Transverse colon (tissue), 4 donors: ENCODE measurements around the gene SLC26A6. TPM values are rescaled to one million over a fixed set of nuclear protein-coding genes. Genes with fewer than 3 reads are reported as not detected.
A peak's percentile ranks its signal among the peaks of the same experiment; 100 is the strongest.

Source experiments
- DNase-seq: peaks from one replicate; pipeline ENCODE4 v3.0.0-alpha.2; 2019
- H3K27ac ChIP-seq, 4 donors: fragments of 200-600 bp; sonication (generic); 2 replicates each; pipeline ENCODE4 v1.5.1; 2016 to 2018; ENCODE audit warnings: inconsistent platforms in 4 of 4
- H3K27me3 ChIP-seq: fragments of 200-600 bp; sonication (generic); 2 replicates; pipeline ENCODE4 v1.5.1; 2017; ENCODE audit warnings: inconsistent platforms
- H3K36me3 ChIP-seq, 4 donors: fragments of 200-600 bp; sonication (generic); 2 replicates each; pipeline ENCODE4 v1.5.1; 2017 to 2019; ENCODE audit warnings: inconsistent platforms in 4 of 4
- H3K4me1 ChIP-seq, 4 donors: fragments of 200-600 bp; sonication (generic); 2 replicates each; pipeline ENCODE4 v1.5.1; 2017 to 2020; ENCODE audit warnings: inconsistent platforms in 4 of 4
- H3K4me3 ChIP-seq, 4 donors: fragments of 200-600 bp; sonication (generic); 1 replicate in 1 of 4; 2 replicates in 3 of 4; pipeline versions ENCODE4 v1.5.1 to v1.6.1; 2017 to 2019; ENCODE audit warnings: inconsistent platforms in 4 of 4
- H3K9me3 ChIP-seq, 2 donors: fragments of 200-600 bp; sonication (generic); 2 replicates each; pipeline ENCODE4 v1.5.1; 2017 to 2019; ENCODE audit warnings: inconsistent platforms in 2 of 2
- CTCF ChIP-seq, 5 experiments: fragments of 200-600 bp in 3 of 5; fragments of 450-650 bp in 2 of 5; sonication (generic) in 3 of 5; IDR thresholded peaks; 1 replicate in 2 of 5; 2 replicates in 3 of 5; pipeline ENCODE4 v1.5.1; 2016 to 2017; ENCODE audit warnings: antibody characterized with exemption in 5 of 5, inconsistent platforms in 3 of 5, mild to moderate bottlenecking in 2 of 5, moderate library complexity in 1 of 5
- EP300 ChIP-seq: sonication (generic); formaldehyde crosslinking; IDR thresholded peaks from one replicate; pipeline ENCODE4 v1.6.1; 2017; ENCODE audit warnings: antibody characterized with exemption, low read depth
- POLR2A ChIP-seq: fragments of 450-650 bp; IDR thresholded peaks from one replicate; pipeline ENCODE4 v1.6.1; 2016; ENCODE audit warnings: antibody characterized with exemption, mild to moderate bottlenecking, moderate library complexity
- POLR2AphosphoS5 ChIP-seq, 3 donors: sonication (generic); formaldehyde crosslinking; IDR thresholded peaks; one replicate each; pipeline ENCODE4 v1.6.1; 2016; ENCODE audit warnings: antibody characterized with exemption in 3 of 3
- WGBS, 2 donors: methylation state at CpG; one replicate each; pipeline ENCODE4 v1.1.5; 2018; ENCODE audit warnings: low coverage in 1 of 2; 5-methylcytosine and 5-hydroxymethylcytosine counted together
- in situ Hi-C, 4 donors: fragments of 200-750 bp; cut with MboI; loops; one replicate each; pipeline versions ENCODE4 v1.15.0 to v1.15.1; 2017; ENCODE audit warnings: low sequenced_read_pairs in 3 of 4, low pct_ligation_motif_present in 1 of 4, low pct_unique_long_range_greater_than_20kb in 1 of 4
- intact Hi-C: fragments of 100-400 bp; cut with DNase I; formaldehyde crosslinking; loops from one replicate; pipeline ENCODE4 v1.15.1; 2023; ENCODE audit warnings: low total_unique reads
- total RNA-seq, 4 donors: library from RNA; depleted of rRNA; stranded (reverse); fragments of >200 nt; gene quantifications; one replicate each; pipeline ENCODE4 v1.1.0, GENCODE V29; 2016

Gene SLC26A6
- total RNA-seq, 4 donors from 2014 or later, result 134 to 282 (median 193) TPM

DNA sequence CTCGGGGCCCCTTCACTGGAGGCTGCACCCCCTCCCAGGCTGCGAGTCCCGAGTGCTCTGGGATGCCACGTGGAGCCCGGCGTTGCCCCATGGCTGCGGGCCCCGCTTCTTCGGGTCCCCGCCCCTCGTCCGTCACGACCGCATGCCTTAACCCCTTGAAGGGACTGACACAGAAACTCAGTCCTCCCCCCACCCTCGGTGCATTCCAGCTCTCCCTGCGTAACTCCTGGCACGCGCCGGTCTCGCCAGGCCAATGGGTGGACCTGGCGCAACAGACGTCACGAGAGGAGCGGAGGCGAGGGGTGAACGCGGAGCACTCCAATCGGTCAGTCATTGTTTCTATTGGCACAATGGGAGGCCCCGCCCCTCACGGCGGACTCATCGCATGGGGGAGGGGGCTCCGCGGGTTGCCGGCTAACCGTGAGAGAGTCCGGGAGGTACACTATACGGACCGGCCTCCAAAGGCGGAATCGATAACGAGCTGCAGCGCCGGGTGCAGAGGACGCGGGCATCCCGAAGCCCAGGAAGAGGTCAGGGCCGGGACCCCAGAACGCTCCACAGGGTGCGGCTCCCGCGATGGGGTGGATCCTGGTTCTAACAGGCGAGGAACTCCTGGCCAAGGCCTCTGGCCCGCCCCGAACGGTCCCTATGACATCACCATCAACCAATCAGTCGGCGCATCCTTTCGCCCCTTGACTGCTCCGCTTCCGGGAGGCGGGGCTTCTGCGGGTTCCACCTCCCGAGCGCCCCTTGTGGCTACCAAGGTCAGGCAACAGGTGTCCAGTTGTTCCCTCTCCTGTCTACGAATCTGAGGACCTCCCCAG, 28.4 kb upstream of the SLC26A6 start:
- H3K4me3 ChIP-seq, result peak overlapping the region; percentile 8 to 52 (median 37)
- DNase-seq, result peak; percentile 97
- H3K9me3 ChIP-seq, result no peaks in the 10 kb centered on the region
- H3K27me3 ChIP-seq, result peaks cover 28% of the 10 kb centered on the region
- H3K4me1 ChIP-seq, result peaks cover 6 to 26% (median 18%) of the 10 kb centered on the region in 4 donors
- TF ChIP-seq POLR2AphosphoS5 (IDR thresholded peaks at IDR 0.05) (peak; percentile 6 to 75 (median 59)), POLR2A (peak; percentile 64), EP300 (no peak), CTCF (IDR thresholded peaks at IDR 0.05) (peak; percentile 54 to 82 (median 70))
- H3K36me3 ChIP-seq, result no peaks in the 10 kb centered on the region
- H3K27ac ChIP-seq, result peak overlapping the region; percentile 69 to 82 (median 77)
- WGBS, 2 donors, result 1% methylated on average over 52 of the region's 66 CpGs; no CpG with 5 or more reads in 1 of the 2 donors
- intact Hi-C loops (no loop called here), in situ Hi-C loops (no loop called here)

GRCh38 chr3:48662753-48663488, 27.7 kb upstream of the SLC26A6 start, which contains the start of gene CELSR3:
TSS of gene CELSR3 (minus strand) at chr3:48662886. CDS start at chr3:48662634, 252 bp downstream.
- Histone ChIP-seq H3K9me3 (no peaks in the 10 kb centered on the region), H3K27me3 (peaks cover 28% of the 10 kb centered on the region), H3K4me1 (peaks cover 6 to 26% (median 18%) of the 10 kb centered on the region in 4 donors), H3K4me3 (peak within 1 kb of the TSS; percentile 8 to 52 (median 37)), H3K27ac (peak within 1 kb of the TSS; percentile 69 to 82 (median 77)), H3K36me3 (no peaks in the 10 kb centered on the region)
- TF ChIP-seq POLR2A (peak; percentile 24), CTCF (IDR thresholded peaks at IDR 0.05) (no peak), POLR2AphosphoS5 (IDR thresholded peaks at IDR 0.05) (peak; percentile 6 to 43 (median 35))
- 2 to 4% methylated on average over 7 to 45 of the region's 52 CpGs for WGBS, 2 donors
- intact Hi-C loops (no loop called here), in situ Hi-C loops (no loop called here)
- peak; percentile 77 for DNase-seq

DNA sequence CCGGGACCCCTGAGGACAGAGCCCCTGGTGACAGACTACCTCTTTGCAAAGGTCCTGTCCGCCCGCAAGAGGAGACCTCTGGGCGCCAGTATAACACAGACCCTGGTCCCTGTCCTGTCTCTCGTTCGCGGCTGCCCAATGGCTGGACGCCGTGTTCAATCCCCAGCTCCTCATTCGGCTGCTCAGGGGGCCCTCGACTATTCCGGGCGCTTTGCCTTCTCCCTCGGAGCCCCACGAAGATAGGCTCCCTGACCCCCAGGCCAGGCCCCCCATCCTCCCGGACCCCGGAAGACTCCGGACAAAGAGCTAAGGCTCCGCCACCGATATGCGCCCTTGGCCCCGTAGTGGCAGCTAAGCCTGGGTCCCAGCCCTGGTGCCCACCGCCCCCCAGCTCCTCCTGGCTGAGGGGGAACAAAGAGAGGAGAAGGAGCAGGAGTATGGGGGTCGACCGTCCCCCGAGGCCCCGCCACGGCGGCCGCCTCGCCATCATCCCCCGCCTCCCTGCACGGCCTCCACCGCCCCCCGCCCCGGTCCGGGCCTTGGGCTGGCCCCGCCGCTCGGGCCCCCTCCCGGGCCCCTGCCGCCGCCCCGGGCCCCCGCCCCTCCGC, 27.0 kb upstream of the SLC26A6 start:
- DNase-seq, result no peak
- WGBS, 2 donors, result 13% methylated on average over 15 of the region's 46 CpGs; no CpG with 5 or more reads in 1 of the 2 donors
- peaks cover 28% of the 10 kb centered on the region for H3K27me3 ChIP-seq
- H3K36me3 ChIP-seq, result no peaks in the 10 kb centered on the region
- peaks cover 6 to 26% (median 18%) of the 10 kb centered on the region in 4 donors for H3K4me1 ChIP-seq
- intact Hi-C loops, result no loop called here
- H3K27ac ChIP-seq, result no peak overlapping the region
- peak overlapping the region in 3 of 4 donors; percentile 32 to 52 (median 42) for H3K4me3 ChIP-seq
- TF ChIP-seq CTCF (IDR thresholded peaks at IDR 0.05) (no peak), EP300 (no peak), POLR2AphosphoS5 (IDR thresholded peaks at IDR 0.05) (no peak), POLR2A (no peak)
- no peaks in the 10 kb centered on the region for H3K9me3 ChIP-seq
- in situ Hi-C loops, result no loop called here
